GM12878 (cell line): ENCODE results near the gene AHCYL2. TPM values are rescaled to one million over a fixed set of nuclear protein-coding genes. Genes with fewer than 3 reads are reported as not detected.

ENCODE experiments used
- ATAC-seq: fragments of 200-7000 bp; cut with Tn5 transposase; 3 replicates; pipeline ENCODE4 v1.9.1; 2020; ENCODE audit warnings: mild to moderate bottlenecking, moderate library complexity
- BruUV-seq: library from RNA; stranded (reverse); fragments of 400-500 nt; replicated peaks from 2 replicates; lab custom pipeline; 2021; lab: Mats Ljungman, UMichigan
- CTCF ChIA-PET: fragments of 300-600 bp; sonication (Branson Sonifier 250); formaldehyde crosslinking; extraction: SDS; loops from one replicate; lab custom pipeline; 2021; ENCODE audit warnings: inconsistent platforms; lab: Yijun Ruan, JAX
- POLR2A ChIA-PET: fragments of 350-600 bp; formaldehyde crosslinking; extraction: SDS; loops from one replicate; lab custom pipeline; 2021; ENCODE audit warnings: inconsistent platforms; lab: Charles Lee
- RAD21 ChIA-PET: fragments of 300-600 bp; sonication (Branson Sonifier 250); formaldehyde crosslinking; loops from one replicate; lab custom pipeline; 2023; ENCODE audit warnings: antibody characterized with exemption; ENCODE audit not compliant: unreplicated experiment; lab: Charles Lee
- SMC1A ChIA-PET: fragments of 300-600 bp; sonication (Branson Sonifier 250); formaldehyde crosslinking; loops from one replicate; lab custom pipeline; 2023; ENCODE audit not compliant: unreplicated experiment, uncharacterized antibody; lab: Charles Lee
- DNase-seq: peaks from one replicate; pipeline ENCODE4 v3.0.0-alpha.2; 2011; ENCODE audit warnings: low read depth, low spot score
- FAIRE-seq: peaks from 3 replicates; lab custom pipeline; 2011; peaks lifted over from hg19 to GRCh38; lab: Jason Lieb, UNC
- H2AFZ ChIP-seq: 2 replicates; pipeline ENCODE4 v1.6.0; 2011; ENCODE audit warnings: low read depth, low read length, control low read depth; ENCODE audit not compliant: control insufficient read depth
- H3K27ac ChIP-seq: 2 replicates; pipeline ENCODE4 v1.5.1; 2011; ENCODE audit warnings: control low read depth; ENCODE audit not compliant: control insufficient read depth, insufficient read depth
- H3K27me3 ChIP-seq, 2 experiments: replicated peaks in 1 of 2; 2 replicates each; pipeline versions ENCODE4 v1.6.0 to v1.6.1; 2011; ENCODE audit warnings: low read length in 1 of 2; ENCODE audit not compliant: control insufficient read depth in 2 of 2, insufficient read depth in 2 of 2
- H3K36me3 ChIP-seq, 2 experiments: 2 replicates each; pipeline ENCODE4 v1.5.1; 2011; ENCODE audit warnings: low read length in 1 of 2; ENCODE audit not compliant: control insufficient read depth in 2 of 2, insufficient read depth in 2 of 2
- H3K4me1 ChIP-seq: 2 replicates; pipeline ENCODE4 v1.6.1; 2011; ENCODE audit warnings: mild to moderate bottlenecking, low read length, moderate library complexity, mixed read lengths; ENCODE audit not compliant: control insufficient read depth, insufficient read depth
- H3K4me2 ChIP-seq: 2 replicates; pipeline ENCODE4 v1.6.0; 2011; ENCODE audit warnings: control low read depth; ENCODE audit not compliant: control insufficient read depth, insufficient read depth
- H3K4me3 ChIP-seq: fragments of 200-600 bp; sonication (generic); 2 replicates; pipeline ENCODE4 v1.5.1; 2016
- H3K79me2 ChIP-seq: 2 replicates; pipeline ENCODE4 v1.6.0; 2011; ENCODE audit warnings: low read length; ENCODE audit not compliant: control insufficient read depth, insufficient read depth
- H3K9ac ChIP-seq: 2 replicates; pipeline ENCODE4 v1.8.0; 2011; ENCODE audit warnings: low read length, control low read depth, mixed read lengths; ENCODE audit not compliant: control insufficient read depth, insufficient read depth
- H3K9me3 ChIP-seq: replicated peaks from 3 replicates; pipeline ENCODE4 v1.5.1; 2011; ENCODE audit warnings: mild to moderate bottlenecking, low read length; ENCODE audit not compliant: control insufficient read depth, insufficient read depth
- H4K20me1 ChIP-seq: 2 replicates; pipeline ENCODE4 v1.6.0; 2011; ENCODE audit not compliant: control insufficient read depth, insufficient read depth
- CEBPZ ChIP-seq: fragments of 150-350 bp; IDR thresholded peaks from 2 replicates; pipeline ENCODE4 v1.6.1; 2016; ENCODE audit warnings: low read depth, low read length
- RB1 ChIP-seq: fragments of 450-650 bp; formaldehyde crosslinking; IDR thresholded peaks from 2 replicates; pipeline ENCODE4 v1.6.1; 2017; ENCODE audit warnings: mild to moderate bottlenecking, borderline replicate concordance
- RELB ChIP-seq: fragments of 450-650 bp; IDR thresholded peaks from 2 replicates; pipeline ENCODE4 v1.6.1; 2017; ENCODE audit warnings: low read depth, mild to moderate bottlenecking, moderate library complexity
- ZSCAN29 ChIP-seq: fragments of 450-650 bp; IDR thresholded peaks from 2 replicates; pipeline ENCODE4 v1.6.1; 2017; ENCODE audit warnings: mild to moderate bottlenecking, moderate library complexity
- WGBS: methylation state at CpG from one replicate; pipeline ENCODE4 v1.1.6; 2016; ENCODE audit warnings: low lambda C conversion rate; ENCODE audit not compliant: insufficient replicate concordance, insufficient coverage; ENCODE audit errors: missing lambda C conversion rate; 5-methylcytosine and 5-hydroxymethylcytosine counted together
- in situ Hi-C: fragments of 300-500 bp; cut with MboI; formaldehyde crosslinking; loops from 9 replicates; pipeline ENCODE4 v1.14.3; 2018; ENCODE audit warnings: mixed read lengths
- intact Hi-C: fragments of 100-400 bp; cut with micrococcal nuclease; formaldehyde crosslinking; loops from one replicate; pipeline ENCODE4 v1.14.2; 2022; ENCODE audit not compliant: unreplicated experiment
- polyA plus RNA-seq, 11 experiments: library from polyadenylated mRNA; depleted of rRNA in 4 of 11; unstranded in 6 of 11; stranded (reverse) in 5 of 11; fragments of >200 nt; fragmentation: Nextera tagmentation in 4 of 11; fragmentation: Illumina TruSeq in 1 of 11; extraction: Ambion mirVana in 4 of 11; extraction: Trizol in 1 of 11; gene quantifications; 1 replicate in 1 of 11; 2 replicates in 10 of 11; pipeline versions ENCODE4 v1.2.1 to v1.2.3, GENCODE V29; 2011 to 2016; ENCODE audit warnings: inconsistent platforms in 2 of 11, missing spikeins in 2 of 11, low read depth in 1 of 11
- total RNA-seq, 4 experiments: library from RNA; depleted of rRNA in 3 of 4; stranded (reverse); fragments of >200 nt in 3 of 4; fragmentation: Illumina TruSeq in 1 of 4; extraction: Trizol in 1 of 4; gene quantifications; 2 replicates each; pipeline versions ENCODE4 v1.2.1 to v1.2.3, GENCODE V29; 2013 to 2021
- TF ChIP-seq, protein P1 (sequence below): fragments of 450-650 bp; formaldehyde crosslinking; IDR thresholded peaks from 2 replicates; pipeline ENCODE4 v1.4.0; 2022; ENCODE audit warnings: mild to moderate bottlenecking, moderate library complexity

AHCYL2 gene
- total and polyA plus RNA-seq, 10 of the 15 experiments (the other 5 are each of a cell fraction or from before 2014, with no cell fraction given): 1.7 to 29.1 (median 5.4) TPM

DNA sequence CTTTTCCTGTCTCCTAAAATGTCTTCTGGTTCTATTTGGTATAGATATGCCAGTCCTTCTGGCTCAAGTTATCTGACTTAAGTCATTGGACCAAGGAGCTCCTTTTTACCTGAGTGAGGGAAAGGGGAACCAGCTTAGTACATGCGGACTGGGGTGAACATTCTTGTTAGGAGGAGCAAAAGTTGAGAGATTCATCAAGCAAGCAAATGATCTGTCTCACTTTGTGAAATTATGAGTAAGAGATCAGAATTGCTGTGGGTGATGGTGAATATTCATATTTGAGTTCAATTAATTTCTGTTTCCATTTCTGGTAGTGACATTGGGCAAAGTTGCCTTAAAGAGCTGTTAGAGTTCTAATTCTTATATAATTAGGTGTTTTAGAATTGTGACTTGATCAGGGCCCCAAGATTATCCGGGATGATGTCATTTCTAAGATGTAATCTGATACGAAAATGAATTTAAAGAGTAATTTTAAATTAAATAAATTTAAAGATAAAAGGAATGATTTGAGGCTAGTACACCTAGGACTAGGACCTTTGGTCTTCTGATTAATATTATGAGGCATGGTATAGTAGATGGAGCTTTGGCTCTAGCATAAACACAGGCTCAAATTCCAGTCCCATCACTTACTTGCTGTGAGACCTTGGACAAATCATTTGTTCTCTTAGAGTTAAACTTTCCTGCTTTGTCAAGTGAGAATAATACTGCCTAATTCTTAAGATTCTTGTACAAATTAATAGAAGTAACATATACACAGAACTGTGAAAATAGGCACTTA is 149.0 kb downstream of the AHCYL2 start (continued):
- TF ChIP-seq, protein P1, sequence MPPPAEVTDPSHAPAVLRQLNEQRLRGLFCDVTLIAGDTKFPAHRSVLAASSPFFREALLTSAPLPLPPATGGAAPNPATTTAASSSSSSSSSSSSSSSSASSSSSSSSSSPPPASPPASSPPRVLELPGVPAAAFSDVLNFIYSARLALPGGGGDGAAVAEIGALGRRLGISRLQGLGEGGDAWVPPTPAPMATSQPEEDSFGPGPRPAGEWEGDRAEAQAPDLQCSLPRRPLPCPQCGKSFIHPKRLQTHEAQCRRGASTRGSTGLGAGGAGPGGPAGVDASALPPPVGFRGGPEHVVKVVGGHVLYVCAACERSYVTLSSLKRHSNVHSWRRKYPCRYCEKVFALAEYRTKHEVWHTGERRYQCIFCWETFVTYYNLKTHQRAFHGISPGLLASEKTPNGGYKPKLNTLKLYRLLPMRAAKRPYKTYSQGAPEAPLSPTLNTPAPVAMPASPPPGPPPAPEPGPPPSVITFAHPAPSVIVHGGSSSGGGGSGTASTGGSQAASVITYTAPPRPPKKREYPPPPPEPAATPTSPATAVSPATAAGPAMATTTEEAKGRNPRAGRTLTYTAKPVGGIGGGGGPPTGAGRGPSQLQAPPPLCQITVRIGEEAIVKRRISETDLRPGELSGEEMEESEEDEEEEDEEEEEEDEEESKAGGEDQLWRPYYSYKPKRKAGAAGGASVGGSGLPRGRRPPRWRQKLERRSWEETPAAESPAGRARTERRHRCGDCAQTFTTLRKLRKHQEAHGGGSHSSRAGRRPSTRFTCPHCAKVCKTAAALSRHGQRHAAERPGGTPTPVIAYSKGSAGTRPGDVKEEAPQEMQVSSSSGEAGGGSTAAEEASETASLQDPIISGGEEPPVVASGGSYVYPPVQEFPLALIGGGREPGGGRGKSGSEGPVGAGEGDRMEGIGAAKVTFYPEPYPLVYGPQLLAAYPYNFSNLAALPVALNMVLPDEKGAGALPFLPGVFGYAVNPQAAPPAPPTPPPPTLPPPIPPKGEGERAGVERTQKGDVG (CRISPR knock-in tag): no peak
- TF ChIP-seq, all 136 proteins: peak for 0

- Histone ChIP-seq H3K4me3 (no peak overlapping the region), H3K27me3 (no peaks in the 10 kb centered on the region), H3K27ac (no peak overlapping the region), H3K4me2 (no peak overlapping the region), H3K4me1 (peaks cover 10% of the 10 kb centered on the region; the same call in 1 of the 2 replicates), H4K20me1 (no peaks in the 10 kb centered on the region), H3K36me3 (no peaks in the 10 kb centered on the region), H2AFZ (no peak overlapping the region), H3K79me2 (no peaks in the 10 kb centered on the region), H3K9me3 (no peaks in the 10 kb centered on the region), H3K9ac (no peak overlapping the region)
- FAIRE-seq (no peak), DNase-seq (no peak), ATAC-seq (no peak)
- BruUV-seq: no TSS peak
- in situ Hi-C loops: no loop called here
- CTCF ChIA-PET: interaction anchor here (0.9 to 16.9 kb wide), 27 partner anchors 7 to 449 kb away, joined by 3 to 561 read pairs (median 7); partner anchors contain the start of genes AHCYL2 and STRIP2
- POLR2A ChIA-PET: interaction anchor here (0.6 to 3.8 kb wide), 5 partner anchors 7 to 32 kb away, joined by 3 to 22 read pairs (median 3); no protein-coding TSS in a partner anchor
- SMC1A ChIA-PET: interaction anchor here (0.7 to 18.3 kb wide), 22 partner anchors 7 to 574 kb away, joined by 3 to 451 read pairs (median 4); partner anchors contain the start of gene STRIP2
- WGBS: 80% methylated on average over 2 of the region's 2 CpGs
- intact Hi-C loops: no loop called here
- RAD21 ChIA-PET: interaction anchor here (0.6 to 16.7 kb wide), 14 partner anchors 8 to 450 kb away, joined by 3 to 333 read pairs (median 5); partner anchors contain the start of gene STRIP2
- TF ChIP-seq, protein P1 (CRISPR knock-in tag): no peak
- TF ChIP-seq CEBPZ: no peak
- no peak for TF ChIP-seq RB1
- no peak for TF ChIP-seq ZSCAN29
- TF ChIP-seq RELB: peak; percentile 78
Measured at GRCh38 chr7:129375141-129375938, 150.5 kb downstream of the AHCYL2 start.
